Type B pancreatic cell (in vitro differentiated cells): ENCODE results near the gene RENBP. TPM values are rescaled to one million over a fixed set of nuclear protein-coding genes. Genes with fewer than 3 reads are reported as not detected.

Experiments
- DNase-seq: peaks from one replicate; pipeline ENCODE4 v3.0.0; 2021; ENCODE audit warnings: mixed read lengths; ENCODE audit not compliant: unreplicated experiment; ENCODE audit errors: extremely low spot score
- H3K27ac Mint-ChIP-seq: 2 replicates; pipeline ENCODE4 v1.8.0; 2021; ENCODE audit warnings: mild to moderate bottlenecking, mixed read lengths
- H3K27me3 Mint-ChIP-seq: 2 replicates; pipeline ENCODE4 v1.8.0; 2021; ENCODE audit warnings: mixed read lengths
- H3K36me3 Mint-ChIP-seq: 2 replicates; pipeline ENCODE4 v1.8.0; 2021; ENCODE audit warnings: mixed read lengths
- H3K4me1 Mint-ChIP-seq: one replicate; pipeline ENCODE4 v1.8.0; 2021; ENCODE audit warnings: mixed read lengths; ENCODE audit not compliant: unreplicated experiment
- H3K4me3 Mint-ChIP-seq: 2 replicates; pipeline ENCODE4 v1.8.0; 2021; ENCODE audit warnings: mild to moderate bottlenecking, mixed read lengths
- H3K9me3 Mint-ChIP-seq: 2 replicates; pipeline ENCODE4 v1.8.0; 2021; ENCODE audit warnings: mixed read lengths
- total RNA-seq: library from RNA; stranded (reverse); gene quantifications from 2 replicates; pipeline ENCODE4 v1.2.1, GENCODE V29; 2021; ENCODE audit warnings: low replicate concordance
- TF ChIP-seq, protein P1 (sequence below): fragments of 200-600 bp; sonication (generic); conservative IDR thresholded peaks from 2 replicates; pipeline ENCODE4 v1.5.0; 2021; ENCODE audit warnings: antibody characterized with exemption, mild to moderate bottlenecking

The RENBP gene
- total RNA-seq, 1 donor from 2014 or later, result 6.7 TPM

DNA sequence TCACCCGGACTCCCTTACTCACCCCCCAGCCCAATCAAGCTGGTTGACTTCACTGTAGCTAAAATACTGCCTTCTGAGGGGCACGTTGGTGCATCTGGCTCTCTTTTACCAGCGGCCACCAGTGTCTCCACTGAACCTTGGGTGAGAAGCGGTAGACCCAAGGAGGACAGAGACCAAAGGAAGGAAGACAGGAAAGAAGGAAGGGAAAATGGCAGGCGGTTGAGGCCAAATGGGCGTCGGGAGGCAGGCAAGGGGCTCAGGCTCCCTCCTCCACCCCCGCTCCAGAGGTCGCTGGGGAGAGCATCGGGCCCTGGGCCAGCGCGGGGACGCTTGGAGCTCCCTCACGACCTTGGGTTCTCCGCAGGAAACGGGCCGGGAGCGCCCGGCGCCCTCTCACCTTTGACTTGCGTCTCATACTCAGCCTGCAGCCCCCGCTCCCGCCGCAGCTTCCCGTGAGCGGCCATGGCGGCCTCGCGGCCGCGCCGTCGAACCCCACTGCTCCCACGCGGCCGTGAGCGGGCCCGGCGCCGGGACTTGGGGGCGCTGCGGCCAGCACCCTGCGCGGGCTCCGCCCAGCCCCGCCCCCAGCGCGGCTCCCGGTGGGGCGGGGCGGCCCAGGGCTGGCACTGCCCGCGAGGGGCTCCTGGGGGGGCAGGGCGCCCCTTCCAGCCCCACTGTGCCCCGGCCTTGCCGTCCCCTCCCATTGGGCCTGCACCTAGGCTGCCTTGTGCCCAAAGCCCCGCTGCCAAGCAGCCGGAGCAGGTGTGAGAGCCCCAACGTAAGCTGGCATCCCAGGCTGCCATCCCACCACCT lies 18.5 kb downstream of the RENBP start, which contains the start of gene ARHGAP4:
Gene ARHGAP4, minus strand, starts transcription at position 526 of the 813 bp plus-strand sequence. Its CDS starts 62 bp downstream, at position 464.
- no peaks in the 10 kb centered on the region for H3K9me3 Mint-ChIP-seq
- no peaks in the 10 kb centered on the region for H3K27me3 Mint-ChIP-seq
- H3K36me3 Mint-ChIP-seq, result no peaks in the 10 kb centered on the region
- H3K4me1 Mint-ChIP-seq, result peaks cover 7% of the 10 kb centered on the region
- DNase-seq, result no peak
- H3K4me3 Mint-ChIP-seq, result peak within 1 kb of the TSS; percentile 86
- TF ChIP-seq, protein P1, sequence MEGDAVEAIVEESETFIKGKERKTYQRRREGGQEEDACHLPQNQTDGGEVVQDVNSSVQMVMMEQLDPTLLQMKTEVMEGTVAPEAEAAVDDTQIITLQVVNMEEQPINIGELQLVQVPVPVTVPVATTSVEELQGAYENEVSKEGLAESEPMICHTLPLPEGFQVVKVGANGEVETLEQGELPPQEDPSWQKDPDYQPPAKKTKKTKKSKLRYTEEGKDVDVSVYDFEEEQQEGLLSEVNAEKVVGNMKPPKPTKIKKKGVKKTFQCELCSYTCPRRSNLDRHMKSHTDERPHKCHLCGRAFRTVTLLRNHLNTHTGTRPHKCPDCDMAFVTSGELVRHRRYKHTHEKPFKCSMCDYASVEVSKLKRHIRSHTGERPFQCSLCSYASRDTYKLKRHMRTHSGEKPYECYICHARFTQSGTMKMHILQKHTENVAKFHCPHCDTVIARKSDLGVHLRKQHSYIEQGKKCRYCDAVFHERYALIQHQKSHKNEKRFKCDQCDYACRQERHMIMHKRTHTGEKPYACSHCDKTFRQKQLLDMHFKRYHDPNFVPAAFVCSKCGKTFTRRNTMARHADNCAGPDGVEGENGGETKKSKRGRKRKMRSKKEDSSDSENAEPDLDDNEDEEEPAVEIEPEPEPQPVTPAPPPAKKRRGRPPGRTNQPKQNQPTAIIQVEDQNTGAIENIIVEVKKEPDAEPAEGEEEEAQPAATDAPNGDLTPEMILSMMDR, result no peak
- peak within 1 kb of the TSS; percentile 91 for H3K27ac Mint-ChIP-seq

DNA sequence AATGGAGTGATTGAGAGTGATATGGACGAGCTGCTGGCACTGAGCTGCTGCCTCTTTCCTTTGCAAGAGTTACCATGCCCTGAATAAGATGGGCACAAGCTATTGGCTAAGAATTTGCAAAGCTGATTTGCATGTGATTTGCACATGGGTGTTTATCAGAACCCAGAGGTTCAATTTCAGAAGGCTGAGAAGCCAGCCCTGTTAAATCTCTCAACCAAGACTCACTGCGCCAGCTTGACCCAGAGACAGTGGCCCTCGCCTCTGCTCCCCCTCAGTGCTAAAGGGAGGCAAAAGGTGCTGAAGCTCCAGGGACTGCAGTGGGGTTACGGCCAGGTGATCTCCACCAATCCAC lies 19.1 kb downstream of the RENBP start:
- Mint-ChIP-seq H3K27me3 (no peaks in the 10 kb centered on the region), H3K9me3 (no peaks in the 10 kb centered on the region), H3K4me3 (no peak overlapping the region), H3K27ac (peak overlapping the region; percentile 53), H3K4me1 (peaks cover 7% of the 10 kb centered on the region), H3K36me3 (no peaks in the 10 kb centered on the region)
- no peak for DNase-seq
- TF ChIP-seq, protein P1, result no peak

DNA sequence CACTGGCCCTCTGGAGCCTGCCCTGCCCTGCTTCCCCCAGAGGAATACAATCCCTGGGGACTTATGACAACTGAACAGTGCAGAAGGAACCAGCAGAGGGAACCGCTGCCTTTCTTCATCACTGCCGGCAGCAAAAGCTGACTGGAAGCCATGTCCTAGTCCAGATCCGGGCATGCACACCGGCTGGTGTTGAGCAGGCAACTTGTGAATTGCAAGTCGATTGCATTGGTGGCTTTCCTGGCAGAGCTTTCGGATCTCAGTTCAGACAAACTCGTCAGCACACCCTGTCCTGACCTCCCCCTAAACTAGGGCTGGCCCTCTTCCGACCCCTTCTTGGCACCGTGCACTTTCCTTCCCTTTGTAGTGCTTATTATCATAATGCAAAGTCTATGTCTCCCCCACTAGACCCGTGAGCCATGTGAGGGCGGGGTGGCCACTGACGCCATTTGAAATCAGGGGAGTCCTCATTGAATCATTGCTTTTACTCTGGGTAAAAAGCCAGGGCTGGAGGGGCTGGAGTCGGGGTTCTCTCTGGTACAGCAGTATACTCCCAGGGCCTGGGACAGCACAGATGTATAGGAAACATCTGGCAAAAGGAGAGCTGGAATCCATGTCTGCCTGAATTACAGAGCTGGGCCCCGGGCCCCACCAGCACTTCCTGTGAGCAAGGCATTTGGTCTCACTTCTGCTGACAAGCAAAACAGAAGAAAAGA lies 20.1 kb downstream of the RENBP start:
- DNase-seq, result no peak
- Mint-ChIP-seq H3K4me3 (no peak overlapping the region), H3K27ac (no peak overlapping the region), H3K9me3 (no peaks in the 10 kb centered on the region), H3K4me1 (peaks cover 7% of the 10 kb centered on the region), H3K36me3 (no peaks in the 10 kb centered on the region), H3K27me3 (no peaks in the 10 kb centered on the region)
- TF ChIP-seq, protein P1, result peak; percentile 51

DNA sequence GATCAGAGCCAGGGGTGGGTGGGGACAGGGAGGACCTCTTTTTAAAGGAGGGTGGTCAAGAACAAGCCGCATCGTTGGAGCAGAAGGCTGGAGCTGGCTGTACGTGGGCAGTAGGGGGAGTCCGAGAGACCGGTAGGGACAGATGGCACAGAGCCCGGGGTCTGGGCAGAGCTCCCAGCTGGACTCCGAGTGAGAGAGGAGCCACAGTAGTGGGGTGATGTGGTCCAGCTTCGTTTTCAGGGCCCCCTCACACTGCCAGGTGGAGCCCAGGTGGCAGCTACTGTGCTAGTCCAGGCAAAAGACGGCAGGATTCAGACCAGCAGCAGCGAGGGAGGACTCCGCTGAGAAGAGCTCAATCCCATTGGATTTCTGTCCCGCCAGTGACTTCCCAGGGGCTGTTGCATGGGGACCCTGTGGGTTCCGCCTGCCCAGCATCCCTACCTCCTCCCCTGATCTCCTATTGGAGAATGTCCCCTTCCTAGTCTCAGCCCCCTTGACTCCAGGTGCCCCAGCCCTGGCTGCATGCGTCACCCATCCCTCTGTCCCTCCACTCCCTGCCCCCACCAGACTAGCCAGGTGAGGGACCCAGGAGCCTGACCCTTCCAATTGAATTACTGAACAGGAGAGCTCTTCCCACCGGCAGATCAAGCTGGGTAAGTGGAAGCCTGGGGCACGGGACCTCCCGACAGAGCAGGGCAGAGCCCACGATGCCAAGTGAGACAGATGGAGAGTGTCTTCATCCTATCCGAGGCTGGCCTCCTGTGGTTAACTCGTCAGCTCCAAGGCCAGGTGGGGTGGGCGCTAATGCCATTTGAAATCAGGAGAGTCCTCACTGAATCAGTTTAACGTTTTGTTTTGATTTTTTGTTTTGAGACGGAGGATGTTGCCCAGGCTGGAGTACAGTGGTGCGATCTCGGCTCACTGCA lies 21.2 kb downstream of the RENBP start:
- Mint-ChIP-seq H3K27ac (no peak overlapping the region), H3K9me3 (no peaks in the 10 kb centered on the region)

More for the DNA sequence above, 21.2 kb downstream of the RENBP start:
- TF ChIP-seq, protein P1, result peak; percentile 40
- Mint-ChIP-seq H3K4me3 (no peak overlapping the region), H3K27me3 (no peaks in the 10 kb centered on the region), H3K36me3 (no peaks in the 10 kb centered on the region), H3K4me1 (no peaks in the 10 kb centered on the region)
- no peak for DNase-seq
